ENCODE data around the gene SMIM38.

The SMIM38 gene

GRCh38 chr11:69192301-69192721, 36.6 kb downstream of the SMIM38 start:
- Histone ChIP-seq H3K9me3 (no peaks in the 10 kb centered on the region), H3K36me3 (no peaks in the 10 kb centered on the region), H3K27me3 (no peaks in the 10 kb centered on the region), H3K27ac (no peak overlapping the region), H3K4me3 (ENCODE audit: low read depth in 1 of 2, low read length in 1 of 2) (no peak overlapping the region), H3K4me1 (ENCODE audit: control insufficient read depth in 1 of 2, insufficient read depth in 1 of 2, low read depth in 1 of 2, low read length in 1 of 2) (no peaks in the 10 kb centered on the region)
- no peak for TF ChIP-seq CTCF (IDR thresholded peaks at IDR 0.05)

GRCh38 chr11:69193151-69193550, 37.4 kb downstream of the SMIM38 start:
- Histone ChIP-seq H3K27me3 (no peaks in the 10 kb centered on the region), H3K9me3 (no peaks in the 10 kb centered on the region), H3K36me3 (no peaks in the 10 kb centered on the region), H3K4me1 (ENCODE audit: control insufficient read depth in 1 of 2, insufficient read depth in 1 of 2, low read depth in 1 of 2, low read length in 1 of 2) (no peaks in the 10 kb centered on the region), H3K27ac (no peak overlapping the region), H3K4me3 (ENCODE audit: low read depth in 1 of 2, low read length in 1 of 2) (no peak overlapping the region)
- TF ChIP-seq CTCF (IDR thresholded peaks at IDR 0.05), result no peak

GRCh38 chr11:69193629-69194028, 37.9 kb downstream of the SMIM38 start:
- Histone ChIP-seq H3K27me3 (no peaks in the 10 kb centered on the region), H3K36me3 (no peaks in the 10 kb centered on the region), H3K9me3 (no peaks in the 10 kb centered on the region), H3K27ac (no peak overlapping the region), H3K4me1 (ENCODE audit: control insufficient read depth in 1 of 2, insufficient read depth in 1 of 2, low read depth in 1 of 2, low read length in 1 of 2) (no peaks in the 10 kb centered on the region), H3K4me3 (ENCODE audit: low read depth in 1 of 2, low read length in 1 of 2) (no peak overlapping the region)
- TF ChIP-seq CTCF (IDR thresholded peaks at IDR 0.05), result no peak

- TF ChIP-seq CTCF (IDR thresholded peaks at IDR 0.05), result no peak
- no peaks in the 10 kb centered on the region for H3K9me3 ChIP-seq
- H3K36me3 ChIP-seq, result no peaks in the 10 kb centered on the region
- H3K27ac ChIP-seq, result no peak overlapping the region
- no peaks in the 10 kb centered on the region for H3K4me1 ChIP-seq (ENCODE audit: control insufficient read depth in 1 of 2, insufficient read depth in 1 of 2, low read depth in 1 of 2, low read length in 1 of 2)
- H3K27me3 ChIP-seq, result no peaks in the 10 kb centered on the region
- no peak overlapping the region for H3K4me3 ChIP-seq (ENCODE audit: low read depth in 1 of 2, low read length in 1 of 2)
These were observed 38.7 kb downstream of the SMIM38 start for GRCh38 chr11:69194396-69194795.

GRCh38 chr11:69194956-69195355, 39.2 kb downstream of the SMIM38 start:
- no peaks in the 10 kb centered on the region for H3K27me3 ChIP-seq
- no peaks in the 10 kb centered on the region for H3K4me1 ChIP-seq (ENCODE audit: control insufficient read depth in 1 of 2, insufficient read depth in 1 of 2, low read depth in 1 of 2, low read length in 1 of 2)
- H3K9me3 ChIP-seq, result no peaks in the 10 kb centered on the region
- no peak overlapping the region for H3K27ac ChIP-seq
- no peak overlapping the region for H3K4me3 ChIP-seq (ENCODE audit: low read depth in 1 of 2, low read length in 1 of 2)
- H3K36me3 ChIP-seq, result no peaks in the 10 kb centered on the region
- TF ChIP-seq CTCF (IDR thresholded peaks at IDR 0.05), result no peak
